ENCODE results near the gene EEF1A2.

- TF ChIP-seq CTCF (IDR thresholded peaks at IDR 0.05) (no peak), POLR2A (IDR thresholded peaks at IDR 0.05) (no peak)
Observed at GRCh38 chr20:63468421-63468820, 30.5 kb downstream of the EEF1A2 start.

Data from lower leg skin (tissue), 3 donors.